SK-N-DZ (cell line): ENCODE measurements around the gene UCP3.

Source experiments
- DNase-seq: peaks from one replicate; pipeline ENCODE4 v3.0.0-alpha.2; 2015; ENCODE audit warnings: low spot score

Gene UCP3

DNA sequence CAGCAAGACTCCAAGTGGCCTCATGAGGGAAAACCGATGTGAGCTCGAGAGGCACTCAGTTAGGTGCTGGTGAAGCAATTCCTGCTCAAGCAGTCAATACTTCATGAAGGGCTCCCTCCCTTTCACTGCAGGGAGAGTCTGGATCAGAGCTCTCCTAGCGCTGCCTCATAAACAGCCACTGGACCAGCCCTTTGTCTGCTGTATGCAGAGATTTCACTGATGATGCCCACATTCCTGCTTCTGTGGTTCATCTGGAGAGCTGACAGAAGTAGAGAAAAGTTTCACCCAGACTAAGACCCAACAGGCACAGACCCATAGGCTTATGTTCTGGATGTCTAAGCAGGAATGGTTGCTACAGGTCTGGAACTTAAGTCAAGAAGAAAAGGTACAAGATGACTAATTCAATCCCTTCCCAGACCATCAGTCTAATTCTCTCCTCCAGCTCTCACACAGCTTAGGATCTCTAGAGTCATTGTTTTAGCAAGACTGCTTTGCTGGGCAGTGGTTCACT, 30.3 kb downstream of the UCP3 start:
- DNase-seq = no peak

DNA sequence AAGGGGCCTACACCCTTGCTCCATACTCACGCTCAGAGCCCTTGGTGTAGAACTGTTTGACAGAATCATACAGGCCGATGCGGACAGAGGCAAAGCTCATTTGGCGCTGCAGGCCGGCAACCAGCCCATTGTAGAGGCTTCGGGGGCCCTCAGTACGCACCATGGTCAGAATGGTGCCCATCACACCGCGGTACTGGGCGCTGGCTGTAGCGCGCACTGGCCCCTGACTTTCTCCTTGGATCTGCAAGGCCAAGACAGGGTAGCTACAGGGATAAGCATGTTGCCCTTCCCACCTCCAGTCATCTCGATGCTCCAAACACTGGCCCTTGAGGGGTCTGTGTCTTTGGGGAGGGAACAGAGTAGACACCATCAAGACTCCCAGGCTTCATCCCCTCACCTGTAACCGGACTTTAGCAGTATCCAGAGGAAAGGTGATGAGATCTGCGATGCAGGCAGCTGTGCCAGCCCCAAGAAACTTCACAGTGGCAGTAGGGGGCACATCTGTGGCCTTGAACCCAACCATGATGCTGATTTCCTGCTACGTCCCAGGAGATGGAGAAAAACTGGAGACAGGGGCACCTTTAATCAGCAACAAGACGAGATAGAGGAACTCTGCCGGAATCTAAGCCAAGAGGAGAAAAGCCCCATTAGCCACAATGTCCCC, 30.9 kb downstream of the UCP3 start:
- no peak for DNase-seq

GRCh38 chr11:73976451-73977151, 32.3 kb downstream of the UCP3 start:
- no peak for DNase-seq

- DNase-seq = no peak
Observed at GRCh38 chr11:73975479-73975757, 33.5 kb downstream of the UCP3 start.

GRCh38 chr11:73974604-73975478, 34.0 kb downstream of the UCP3 start:
- DNase-seq = no peak

GRCh38 chr11:73972620-73973449, 36.0 kb downstream of the UCP3 start:
- DNase-seq = no peak

DNA sequence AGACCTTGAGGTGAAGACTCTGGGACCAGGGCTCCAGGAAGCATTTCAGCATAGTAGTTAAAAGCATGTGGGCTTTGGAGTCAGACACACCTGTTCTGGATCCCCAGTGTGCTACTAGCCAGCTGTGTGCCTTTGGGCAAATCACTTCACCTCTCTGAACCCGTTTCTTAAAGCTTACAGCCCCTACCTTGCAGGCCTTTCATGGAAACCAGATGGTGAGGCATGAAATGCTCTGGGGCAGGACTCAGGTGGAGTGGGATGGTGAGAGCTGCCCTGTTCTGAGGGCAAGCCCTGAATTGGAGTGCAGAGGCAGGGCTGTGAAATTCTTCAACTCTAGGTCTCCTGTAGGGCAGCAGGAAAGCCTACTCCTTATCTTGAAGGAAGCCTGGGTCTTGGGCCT, 36.7 kb downstream of the UCP3 start:
- no peak for DNase-seq

GRCh38 chr11:73971175-73971719, 37.6 kb downstream of the UCP3 start:
- no peak for DNase-seq

DNA sequence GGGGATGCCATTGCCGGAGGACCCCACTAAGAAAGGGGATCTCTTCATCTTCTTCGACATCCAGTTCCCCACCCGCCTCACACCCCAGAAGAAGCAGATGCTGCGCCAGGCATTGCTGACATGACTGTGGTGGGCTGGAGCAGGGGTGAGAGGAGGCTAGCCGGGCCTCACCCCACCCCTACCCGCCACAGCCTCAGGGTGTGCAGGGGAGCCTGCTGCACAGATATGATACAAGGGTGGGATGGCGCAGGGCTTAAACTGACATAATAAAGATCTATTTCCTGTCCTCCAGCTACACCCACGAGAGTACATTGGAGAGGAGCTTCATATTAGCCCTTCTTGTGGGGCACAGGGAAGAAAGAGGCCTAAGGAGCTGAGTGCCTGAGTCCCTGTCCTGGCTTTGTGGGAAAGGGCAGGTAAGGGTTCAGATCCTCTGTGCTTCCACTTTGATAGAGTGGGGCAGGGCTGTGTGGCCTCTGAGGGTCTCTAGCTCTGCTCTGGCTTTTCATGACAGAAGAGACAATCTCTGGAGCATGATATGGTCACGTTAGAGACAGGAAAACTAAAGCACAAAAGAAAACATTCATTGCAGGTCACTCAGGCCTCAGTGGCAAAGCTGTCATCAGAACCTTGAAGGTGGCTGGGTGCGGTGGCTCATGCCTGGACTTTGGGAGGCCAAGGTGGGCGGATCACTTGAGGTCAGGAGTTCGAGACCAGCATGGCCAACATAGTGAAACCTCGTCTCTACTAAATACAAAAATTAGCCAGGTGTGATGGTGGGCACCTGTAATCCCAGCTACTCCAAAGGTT, 38.7 kb downstream of the UCP3 start:
- DNase-seq = no peak

DNA sequence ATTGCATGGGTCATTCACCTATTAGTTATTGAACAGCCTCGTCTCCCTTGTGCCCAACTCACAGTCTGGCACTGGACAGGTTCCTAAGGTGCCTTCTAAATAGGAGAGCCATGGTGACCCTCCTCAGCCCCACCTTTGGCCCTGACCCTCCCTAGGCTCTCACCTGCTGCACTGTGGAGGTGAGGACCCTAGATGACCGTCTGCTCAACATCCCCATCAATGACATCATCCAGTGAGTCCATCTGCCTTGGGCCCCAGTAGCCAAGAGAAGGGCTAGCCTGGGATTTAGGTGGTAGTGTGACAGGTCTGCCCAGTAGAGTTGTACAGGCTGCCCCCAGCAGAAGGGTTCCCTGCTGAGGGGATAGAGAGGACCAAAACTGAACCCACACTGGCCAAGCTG, 39.8 kb downstream of the UCP3 start:
- no peak for DNase-seq

GRCh38 chr11:73968356-73968966, 40.4 kb downstream of the UCP3 start:
- no peak for DNase-seq

DNA sequence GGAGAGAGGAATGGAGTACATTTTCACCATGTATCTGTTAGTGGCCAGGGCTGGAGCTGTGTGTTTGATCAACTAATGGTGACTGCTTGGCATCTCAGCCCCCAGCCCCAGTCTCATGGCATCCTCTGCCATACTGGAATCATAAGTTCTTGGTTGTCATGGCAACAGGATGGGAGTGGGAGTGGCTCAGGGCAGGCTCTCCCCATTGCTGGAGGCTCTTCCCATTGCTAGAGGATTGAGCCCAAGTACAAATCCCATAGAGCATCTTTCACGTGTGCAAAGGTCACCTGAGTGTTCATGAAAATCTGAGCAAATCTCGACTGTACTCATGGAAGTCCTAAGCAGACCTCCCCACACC, 43.1 kb downstream of the UCP3 start:
- no peak for DNase-seq

- no peak for DNase-seq
Observed at GRCh38 chr11:73965076-73965763, 43.7 kb downstream of the UCP3 start.

DNA sequence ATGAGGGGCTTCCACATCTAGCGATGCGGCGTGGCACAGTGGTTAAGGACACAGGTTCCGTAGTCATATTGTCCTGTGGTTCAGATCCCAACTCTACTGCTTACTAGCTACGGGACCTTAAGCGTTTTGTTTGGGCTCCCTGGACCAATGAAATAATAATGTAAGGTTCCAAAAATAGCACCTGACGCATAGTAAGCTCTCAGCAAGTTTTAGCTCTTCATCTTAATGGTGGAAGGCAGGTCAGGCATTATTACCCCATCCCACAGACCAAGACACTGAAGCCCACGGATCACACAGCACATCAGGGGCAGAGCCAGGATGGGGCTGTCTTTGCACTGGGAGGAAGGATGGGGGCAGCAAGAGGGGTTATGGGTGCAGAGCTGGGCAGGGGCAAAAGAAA, 45.0 kb downstream of the UCP3 start:
- DNase-seq = no peak

- DNase-seq = no peak
Observed at GRCh38 chr11:73962101-73962705, 46.7 kb downstream of the UCP3 start.

DNA sequence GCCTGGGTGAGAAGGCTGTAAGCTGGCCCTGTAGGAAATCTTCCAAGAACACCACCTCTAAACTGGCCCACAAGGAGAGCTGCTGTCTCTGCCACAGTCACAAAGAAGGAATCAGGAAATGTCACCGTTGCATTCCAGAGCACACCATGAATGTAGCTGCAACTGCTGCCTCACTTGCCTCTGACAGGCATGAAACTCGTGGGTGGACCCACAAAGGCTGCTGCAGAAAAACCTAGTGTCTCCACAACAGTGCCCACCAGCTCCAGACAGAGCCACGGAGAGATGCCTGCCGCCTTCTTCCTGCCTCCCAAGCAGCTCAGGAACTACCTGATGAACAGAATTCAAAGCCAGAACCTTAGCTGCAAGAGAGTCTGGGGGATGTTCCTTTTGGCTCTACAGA, 47.6 kb downstream of the UCP3 start:
- no peak for DNase-seq

DNA sequence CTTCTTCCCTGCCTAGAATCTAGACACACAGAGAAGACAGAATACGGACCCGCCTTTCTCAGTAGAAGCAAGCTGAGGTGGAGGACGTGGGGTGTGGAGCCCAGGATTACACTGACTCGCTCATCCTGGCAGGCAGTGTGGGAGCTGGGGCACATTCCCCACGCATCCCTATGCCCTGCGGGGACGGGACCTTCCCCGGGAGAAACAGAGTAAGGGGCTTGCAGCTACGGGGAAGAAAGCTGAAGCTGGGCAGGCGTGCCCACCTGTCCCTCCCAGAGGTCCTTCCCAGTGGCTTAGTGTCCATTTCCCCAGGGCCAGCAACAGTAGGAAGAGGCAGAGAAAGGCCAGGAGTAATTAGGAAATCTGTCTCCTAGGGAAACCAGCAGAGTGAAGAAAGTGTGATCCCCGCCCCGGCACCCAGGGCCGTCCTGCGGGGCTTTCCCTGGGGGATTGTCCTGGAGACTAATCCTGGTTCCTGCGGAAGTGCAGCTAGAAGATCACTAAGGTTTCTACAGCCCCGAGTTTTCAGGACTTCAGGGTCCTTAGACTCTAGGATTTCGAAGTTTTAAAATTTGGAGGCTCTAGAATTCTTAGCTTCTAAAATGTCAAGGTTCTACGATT, 50.3 kb downstream of the UCP3 start:
- no peak for DNase-seq

DNA sequence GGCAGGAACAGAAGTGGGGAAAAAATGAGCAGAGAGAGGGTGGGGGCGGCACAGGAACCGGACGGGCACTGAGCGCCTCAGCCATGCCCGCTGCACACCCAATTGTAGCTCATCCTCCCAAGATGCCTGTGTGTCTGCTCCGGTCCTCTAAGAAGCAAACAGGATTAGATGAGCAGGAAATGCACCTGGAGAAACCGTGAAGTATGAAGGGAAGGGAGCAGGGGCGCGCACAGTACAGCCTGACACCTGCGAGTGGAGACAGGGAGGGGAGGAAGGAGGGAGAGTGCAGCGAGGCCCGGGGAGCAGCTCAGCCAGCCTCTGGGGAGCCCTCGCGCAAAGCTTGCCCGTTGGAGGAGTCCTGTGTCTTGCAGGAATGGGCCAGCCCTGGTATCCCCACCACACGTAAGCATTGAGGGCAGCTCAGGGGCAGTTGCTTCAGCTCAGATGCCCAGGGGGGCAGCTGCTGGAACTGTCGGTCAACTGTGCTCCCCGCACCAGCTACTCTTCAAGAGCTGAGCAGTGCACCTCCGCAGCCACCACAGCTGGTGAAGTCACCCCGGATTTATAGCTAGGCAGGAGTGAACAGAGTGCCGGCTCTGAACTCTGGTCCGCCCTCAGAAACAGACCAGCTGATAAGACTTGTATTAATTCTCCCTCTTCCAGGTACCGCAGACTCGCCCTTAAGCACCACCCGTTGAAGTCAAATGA, 51.1 kb downstream of the UCP3 start:
- DNase-seq = no peak
